GM23248 (cell line): ENCODE data around the gene EPB41L5.
"Not testable (repeated sequence)": the region's sequence is repeated elsewhere in the genome, so short reads cannot be mapped to it uniquely, and the experiment has no call there.

Experiments
- EZH2 ChIP-seq: fragments of 200-600 bp; sonication (generic); IDR thresholded peaks from 2 replicates; pipeline ENCODE4 v1.6.1; 2018; ENCODE audit warnings: antibody characterized with exemption, mild to moderate bottlenecking; ENCODE audit not compliant: insufficient read depth, poor library complexity, severe bottlenecking
- EZH2phosphoT487 ChIP-seq: fragments of 200-600 bp; sonication (generic); IDR thresholded peaks from 2 replicates; pipeline ENCODE4 v1.6.1; 2018; ENCODE audit warnings: antibody characterized with exemption, moderate library complexity, mild to moderate bottlenecking, low read depth; ENCODE audit not compliant: insufficient read depth

DNA sequence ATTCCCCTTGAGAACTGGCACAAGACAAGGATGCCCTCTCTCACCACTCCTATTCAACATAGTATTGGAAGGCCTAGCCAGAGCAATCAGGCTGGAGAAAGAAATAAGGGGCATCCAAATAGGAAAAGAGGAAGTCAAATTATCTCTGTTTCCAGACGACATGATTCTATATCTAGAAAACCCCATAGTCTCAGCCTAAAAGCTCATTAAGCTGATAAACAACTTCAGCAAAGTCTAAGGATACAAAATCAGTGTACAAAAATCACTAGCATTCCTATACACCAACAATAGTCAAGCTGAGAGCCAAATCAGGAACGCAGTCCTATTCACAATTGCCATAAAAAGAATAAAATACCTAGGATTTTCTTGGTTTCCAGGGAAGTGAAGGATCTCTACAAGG is 145.8 kb downstream of the EPB41L5 start:
- TF ChIP-seq EZH2phosphoT487, EZH2: not testable (repeated sequence)
